ENCODE measurements around the gene GABARAPL2.

Gene GABARAPL2

GRCh38 chr16:75555707-75556430 lies 10.3 kb upstream of the GABARAPL2 start, which contains the start of gene TMEM231:
Gene TMEM231 (minus strand): TSS chr16:75556252. CDS start chr16:75556209, 43 bp downstream.
- no peaks in the 10 kb centered on the region for H3K9me3 ChIP-seq (ENCODE audit: insufficient read depth, low read depth, low read length)
- WGBS: under 1% methylated on average over 75 of the region's 75 CpGs
- H3K27me3 ChIP-seq (ENCODE audit: insufficient read depth, low read length): no peaks in the 10 kb centered on the region
- H3K4me3 ChIP-seq (ENCODE audit: low read length): peak within 1 kb of the TSS; percentile 89
- peaks cover 18% of the 10 kb centered on the region for H3K4me1 ChIP-seq (ENCODE audit: insufficient read depth, low read length)
- peak within 1 kb of the TSS; percentile 71 for H3K9ac ChIP-seq (ENCODE audit: low read depth, low read length)
- no peaks in the 10 kb centered on the region for H3K36me3 ChIP-seq (ENCODE audit: insufficient read depth, low read length)
- peak within 1 kb of the TSS; percentile 55; the same call in 1 of the 2 replicates for H3K27ac ChIP-seq (ENCODE audit: low read depth, low read length)

- Histone ChIP-seq H3K9ac (ENCODE audit: low read depth, low read length) (no peak overlapping the region), H3K36me3 (ENCODE audit: insufficient read depth, low read length) (no peaks in the 10 kb centered on the region)
- 45% methylated on average over 16 of the region's 16 CpGs for WGBS
Measured at GRCh38 chr16:75556431-75556950, 9.7 kb upstream of the GABARAPL2 start.

GRCh38 chr16:75558846-75559401 lies 7.3 kb upstream of the GABARAPL2 start:
- Histone ChIP-seq H3K4me3 (ENCODE audit: low read length) (no peak overlapping the region), H3K9ac (ENCODE audit: low read depth, low read length) (no peak overlapping the region), H3K9me3 (ENCODE audit: insufficient read depth, low read depth, low read length) (no peaks in the 10 kb centered on the region), H3K27me3 (ENCODE audit: insufficient read depth, low read length) (no peaks in the 10 kb centered on the region), H3K27ac (ENCODE audit: low read depth, low read length) (no peak overlapping the region), H3K36me3 (ENCODE audit: insufficient read depth, low read length) (no peaks in the 10 kb centered on the region), H3K4me1 (ENCODE audit: insufficient read depth, low read length) (peaks cover 18% of the 10 kb centered on the region)
- 79% methylated on average over 2 of the region's 2 CpGs for WGBS

More at GRCh38 chr16:75556431-75556950, 9.7 kb upstream of the GABARAPL2 start:
- Histone ChIP-seq H3K9me3 (ENCODE audit: insufficient read depth, low read depth, low read length) (no peaks in the 10 kb centered on the region), H3K27ac (ENCODE audit: low read depth, low read length) (no peak overlapping the region), H3K4me1 (ENCODE audit: insufficient read depth, low read length) (peaks cover 18% of the 10 kb centered on the region), H3K4me3 (ENCODE audit: low read length) (peak overlapping the region; percentile 89), H3K27me3 (ENCODE audit: insufficient read depth, low read length) (no peaks in the 10 kb centered on the region)

- no peaks in the 10 kb centered on the region for H3K9me3 ChIP-seq (ENCODE audit: insufficient read depth, low read depth, low read length)
- peaks cover 19% of the 10 kb centered on the region for H3K4me1 ChIP-seq (ENCODE audit: insufficient read depth, low read length)
- 0 out of 2 replicates have a peak overlapping the region, but pooled peaks have one; percentile 10 for H3K4me3 ChIP-seq (ENCODE audit: low read length)
- no peaks in the 10 kb centered on the region for H3K36me3 ChIP-seq (ENCODE audit: insufficient read depth, low read length)
- no peaks in the 10 kb centered on the region for H3K27me3 ChIP-seq (ENCODE audit: insufficient read depth, low read length)
- 69% methylated on average over 10 of the region's 10 CpGs for WGBS
- no peak overlapping the region for H3K27ac ChIP-seq (ENCODE audit: low read depth, low read length)
- H3K9ac ChIP-seq (ENCODE audit: low read depth, low read length): no peak overlapping the region
Measured at GRCh38 chr16:75559564-75560372, 6.4 kb upstream of the GABARAPL2 start.

GRCh38 chr16:75565640-75566039 lies 539 bp upstream of the GABARAPL2 start:
- no peak overlapping the region for H3K27ac ChIP-seq (ENCODE audit: low read depth, low read length)
- 12% methylated on average over 13 of the region's 15 CpGs for WGBS
- peak overlapping the region; percentile 81 for H3K4me3 ChIP-seq (ENCODE audit: low read length)
- H3K9me3 ChIP-seq (ENCODE audit: insufficient read depth, low read depth, low read length): no peaks in the 10 kb centered on the region
- H3K36me3 ChIP-seq (ENCODE audit: insufficient read depth, low read length): peaks cover 31% of the 10 kb centered on the region
- H3K9ac ChIP-seq (ENCODE audit: low read depth, low read length): no peak overlapping the region
- H3K4me1 ChIP-seq (ENCODE audit: insufficient read depth, low read length): peaks cover 7% of the 10 kb centered on the region; the same call in 1 of the 2 replicates
- no peaks in the 10 kb centered on the region for H3K27me3 ChIP-seq (ENCODE audit: insufficient read depth, low read length)

- H3K4me1 ChIP-seq (ENCODE audit: insufficient read depth, low read length): peaks cover 7% of the 10 kb centered on the region; the same call in 1 of the 2 replicates
- peak overlapping the region; percentile 79 for H3K9ac ChIP-seq (ENCODE audit: low read depth, low read length)
- WGBS: 9% methylated on average over 32 of the region's 32 CpGs
Measured at GRCh38 chr16:75566758-75567255, 628 bp downstream of the GABARAPL2 start.

GRCh38 chr16:75567911-75568310 lies 1.7 kb downstream of the GABARAPL2 start:
- WGBS: 91% methylated on average over 4 of the region's 4 CpGs
- Histone ChIP-seq H3K27me3 (ENCODE audit: insufficient read depth, low read length) (no peaks in the 10 kb centered on the region), H3K36me3 (ENCODE audit: insufficient read depth, low read length) (peaks cover 51% of the 10 kb centered on the region), H3K27ac (ENCODE audit: low read depth, low read length) (no peak overlapping the region), H3K4me1 (ENCODE audit: insufficient read depth, low read length) (peaks cover 7% of the 10 kb centered on the region; the same call in 1 of the 2 replicates), H3K9me3 (ENCODE audit: insufficient read depth, low read depth, low read length) (no peaks in the 10 kb centered on the region), H3K4me3 (ENCODE audit: low read length) (no peak overlapping the region), H3K9ac (ENCODE audit: low read depth, low read length) (no peak overlapping the region)

More at GRCh38 chr16:75566758-75567255, 628 bp downstream of the GABARAPL2 start:
- Histone ChIP-seq H3K27me3 (ENCODE audit: insufficient read depth, low read length) (no peaks in the 10 kb centered on the region), H3K4me3 (ENCODE audit: low read length) (peak overlapping the region; percentile 81), H3K27ac (ENCODE audit: low read depth, low read length) (peak overlapping the region; percentile 67; the same call in 1 of the 2 replicates), H3K9me3 (ENCODE audit: insufficient read depth, low read depth, low read length) (no peaks in the 10 kb centered on the region), H3K36me3 (ENCODE audit: insufficient read depth, low read length) (peaks cover 41% of the 10 kb centered on the region)

GRCh38 chr16:75570396-75571065 lies 4.4 kb downstream of the GABARAPL2 start:
- no peaks in the 10 kb centered on the region for H3K9me3 ChIP-seq (ENCODE audit: insufficient read depth, low read depth, low read length)
- H3K9ac ChIP-seq (ENCODE audit: low read depth, low read length): no peak overlapping the region
- no peak overlapping the region for H3K27ac ChIP-seq (ENCODE audit: low read depth, low read length)
- no peak overlapping the region for H3K4me3 ChIP-seq (ENCODE audit: low read length)
- peaks cover 74% of the 10 kb centered on the region for H3K36me3 ChIP-seq (ENCODE audit: insufficient read depth, low read length)
- peaks cover 3% of the 10 kb centered on the region; the same call in 1 of the 2 replicates for H3K4me1 ChIP-seq (ENCODE audit: insufficient read depth, low read length)
- 94% methylated on average over 5 of the region's 5 CpGs for WGBS
- H3K27me3 ChIP-seq (ENCODE audit: insufficient read depth, low read length): no peaks in the 10 kb centered on the region

GRCh38 chr16:75572864-75573542 lies 6.8 kb downstream of the GABARAPL2 start:
- 95% methylated on average over 3 of the region's 3 CpGs for WGBS

GRCh38 chr16:75573955-75574354 lies 7.8 kb downstream of the GABARAPL2 start:
- WGBS: 96% methylated on average over 5 of the region's 5 CpGs
- peaks cover 87% of the 10 kb centered on the region for H3K36me3 ChIP-seq (ENCODE audit: insufficient read depth, low read length)
- no peak overlapping the region for H3K27ac ChIP-seq (ENCODE audit: low read depth, low read length)
- no peaks in the 10 kb centered on the region for H3K27me3 ChIP-seq (ENCODE audit: insufficient read depth, low read length)
- peaks cover 9% of the 10 kb centered on the region for H3K4me1 ChIP-seq (ENCODE audit: insufficient read depth, low read length)
- no peaks in the 10 kb centered on the region for H3K9me3 ChIP-seq (ENCODE audit: insufficient read depth, low read depth, low read length)
- H3K9ac ChIP-seq (ENCODE audit: low read depth, low read length): no peak overlapping the region
- no peak overlapping the region for H3K4me3 ChIP-seq (ENCODE audit: low read length)

More at GRCh38 chr16:75572864-75573542, 6.8 kb downstream of the GABARAPL2 start:
- H3K9me3 ChIP-seq (ENCODE audit: insufficient read depth, low read depth, low read length): no peaks in the 10 kb centered on the region
- H3K36me3 ChIP-seq (ENCODE audit: insufficient read depth, low read length): peaks cover 87% of the 10 kb centered on the region
- peaks cover 9% of the 10 kb centered on the region for H3K4me1 ChIP-seq (ENCODE audit: insufficient read depth, low read length)
- H3K27me3 ChIP-seq (ENCODE audit: insufficient read depth, low read length): no peaks in the 10 kb centered on the region
- no peak overlapping the region for H3K27ac ChIP-seq (ENCODE audit: low read depth, low read length)
- no peak overlapping the region for H3K9ac ChIP-seq (ENCODE audit: low read depth, low read length)
- no peak overlapping the region for H3K4me3 ChIP-seq (ENCODE audit: low read length)

All from HUES64 (cell line).